Psoas muscle (tissue), 8 donors: ENCODE measurements around the gene CA10. TPM values are rescaled to one million over a fixed set of nuclear protein-coding genes. Genes with fewer than 3 reads are reported as not detected.

Source experiments
- ATAC-seq, 4 donors: fragments of 200-7000 bp; cut with Tn5 transposase; one replicate each; pipeline ENCODE4 v1.9.1; 2020; ENCODE audit warnings: moderate library complexity in 3 of 4, mild to moderate bottlenecking in 2 of 4
- DNase-seq, 2 donors: peaks; one replicate each; pipeline ENCODE4 v3.0.0-alpha.2; 2020
- H3K27ac ChIP-seq: fragments of 200-600 bp; one replicate; pipeline ENCODE4 v1.8.0; 2022
- H3K27me3 ChIP-seq, 3 donors: fragments of 200-600 bp in 1 of 3; one replicate each; pipeline versions ENCODE4 v1.6.1 to v1.8.0; 2013 to 2022; ENCODE audit warnings: low read length in 2 of 3, mild to moderate bottlenecking in 2 of 3, moderate library complexity in 1 of 3; ENCODE audit not compliant: insufficient read depth in 3 of 3
- H3K36me3 ChIP-seq, 2 donors: fragments of 200-600 bp in 1 of 2; one replicate each; pipeline versions ENCODE4 v1.6.1 to v1.8.0; 2013 to 2022; ENCODE audit warnings: low read depth in 1 of 2, mild to moderate bottlenecking in 1 of 2, moderate library complexity in 1 of 2; ENCODE audit not compliant: insufficient read depth in 1 of 2
- H3K4me1 ChIP-seq: fragments of 200-600 bp; one replicate; pipeline ENCODE4 v1.8.0; 2022
- H3K4me3 ChIP-seq: fragments of 200-600 bp; one replicate; pipeline ENCODE4 v1.8.0; 2022; ENCODE audit warnings: mild to moderate bottlenecking
- H3K9me3 ChIP-seq: fragments of 200-600 bp; one replicate; pipeline ENCODE4 v1.8.0; 2022
- CTCF ChIP-seq: fragments of 200-600 bp; IDR thresholded peaks from one replicate; pipeline ENCODE4 v1.8.0; 2022; ENCODE audit warnings: antibody characterized with exemption
- WGBS, 3 donors: extraction: QIAGEN DNeasy Blood & Tissue Kit; methylation state at CpG; one replicate each; pipeline versions ENCODE4 v1.1.6 to v1.1.7; 2013; 5-methylcytosine and 5-hydroxymethylcytosine counted together
- intact Hi-C, 2 donors: fragments of 100-400 bp; cut with DNase I; formaldehyde crosslinking; loops; one replicate each; pipeline versions ENCODE4 v1.11.0 to v1.14.2; 2022
- polyA plus RNA-seq, 3 donors: library from polyadenylated mRNA; stranded (reverse); fragments of 200-250 nt; gene quantifications; one replicate each; pipeline ENCODE4 v1.2.3, GENCODE V29; 2013
- total RNA-seq, 4 donors: library from RNA; stranded (reverse); fragmentation: NEBNext Ultra II Directional in 2 of 4; extraction: Animal tissue kit (Norgen Biotek cat#: 25700) in 2 of 4; gene quantifications; one replicate each; pipeline versions ENCODE4 v1.2.1 to v1.2.4, GENCODE V29; 2021 to 2023
- donor health status: healthy with polysubstance abuse.
- donor health status: DM: no; HTN: no; CAD: no; lungs with moderate emphysema.
- donor health status: Bipolar disorder and iron deficiency.
- donor health status: healthy.
- donor health status: DM: yes; HTN: yes; CAD: no.
- donor health status: DM: no; HTN: no; CAD: no.
- donor health status: DM: no; HTN: no; CAD: no.
- donor health status: DM: yes; HTN: yes; CAD: no.

Gene CA10
- total and polyA plus RNA-seq, 7 donors, result 0.03 to 0.04 TPM; not detected in 5

- DNase-seq (no peak), ATAC-seq (no peak)
- Histone ChIP-seq H3K27ac (no peak overlapping the region), H3K36me3 (no peaks in the 10 kb centered on the region), H3K4me3 (no peak overlapping the region), H3K27me3 (no peaks in the 10 kb centered on the region), H3K4me1 (no peaks in the 10 kb centered on the region), H3K9me3 (no peaks in the 10 kb centered on the region)
- intact Hi-C loops, result no loop called here
- TF ChIP-seq CTCF, result no peak
- WGBS, 3 donors, result 50 to 60% (median 50%) methylated on average over 6 of the region's 6 CpGs
Measured at GRCh38 chr17:51595826-51596398, 562.6 kb downstream of the CA10 start.

GRCh38 chr17:51590071-51590656 is 568.4 kb downstream of the CA10 start:
- 46 to 47% (median 46%) methylated on average over 4 of the region's 4 CpGs for WGBS, 3 donors

GRCh38 chr17:51588063-51588462 is 570.5 kb downstream of the CA10 start:
- no peak for ATAC-seq
- 87 to 91% (median 90%) methylated on average over 2 of the region's 2 CpGs for WGBS, 3 donors

More at GRCh38 chr17:51590071-51590656, 568.4 kb downstream of the CA10 start:
- Histone ChIP-seq H3K9me3 (no peaks in the 10 kb centered on the region), H3K4me3 (no peak overlapping the region), H3K27me3 (no peaks in the 10 kb centered on the region), H3K36me3 (no peaks in the 10 kb centered on the region), H3K27ac (no peak overlapping the region), H3K4me1 (no peaks in the 10 kb centered on the region)
- DNase-seq, result no peak
- TF ChIP-seq CTCF, result no peak
- intact Hi-C loops, result no loop called here
- ATAC-seq, result no peak

GRCh38 chr17:51587516-51587915 is 571.0 kb downstream of the CA10 start:
- WGBS, 3 donors, result 79 to 89% (median 83%) methylated on average over 2 of the region's 2 CpGs
- H3K36me3 ChIP-seq, result no peaks in the 10 kb centered on the region
- H3K4me1 ChIP-seq, result no peaks in the 10 kb centered on the region
- no peak overlapping the region for H3K4me3 ChIP-seq
- H3K27ac ChIP-seq, result no peak overlapping the region
- intact Hi-C loops, result loop anchor here (5.0 to 10.0 kb wide), 3 partner anchors 50 to 157 kb away; no protein-coding TSS in a partner anchor
- no peaks in the 10 kb centered on the region for H3K9me3 ChIP-seq
- no peak for TF ChIP-seq CTCF
- ATAC-seq, result no peak
- H3K27me3 ChIP-seq, result no peaks in the 10 kb centered on the region
- DNase-seq, result no peak

More at GRCh38 chr17:51588063-51588462, 570.5 kb downstream of the CA10 start:
- no peaks in the 10 kb centered on the region for H3K4me1 ChIP-seq
- H3K9me3 ChIP-seq, result no peaks in the 10 kb centered on the region
- H3K36me3 ChIP-seq, result no peaks in the 10 kb centered on the region
- DNase-seq, result no peak
- no peaks in the 10 kb centered on the region for H3K27me3 ChIP-seq
- TF ChIP-seq CTCF, result no peak
- no peak overlapping the region for H3K4me3 ChIP-seq
- no peak overlapping the region for H3K27ac ChIP-seq
- intact Hi-C loops, result loop anchor here (5.0 to 10.0 kb wide), 3 partner anchors 49 to 157 kb away; no protein-coding TSS in a partner anchor
